Measurements from ENCODE around the gene TGIF2.

Gene TGIF2

GRCh38 chr20:36527331-36528125 is 45.9 kb upstream of the TGIF2 start:
- no peaks in the 10 kb centered on the region; the same call in 1 of the 2 replicates for H3K36me3 ChIP-seq (ENCODE audit: insufficient read depth, low read length)
- H4K20me1 ChIP-seq (ENCODE audit: insufficient read depth, low read length), result no peaks in the 10 kb centered on the region
- TF ChIP-seq CTCF (IDR thresholded peaks at IDR 0.05; ENCODE audit: low read length), result no peak
- no peak for TF ChIP-seq EZH2 (IDR thresholded peaks at IDR 0.05; ENCODE audit: borderline replicate concordance, low read length)
- no peak overlapping the region for H2AFZ ChIP-seq (ENCODE audit: low read length)
- H3K27ac ChIP-seq (ENCODE audit: low read depth, low read length, poor library complexity, severe bottlenecking), result no peak overlapping the region
- no peaks in the 10 kb centered on the region for H3K27me3 ChIP-seq (ENCODE audit: insufficient read depth, low read length)
- H3K9me2 ChIP-seq (ENCODE audit: low read depth, low read length), result no peaks in the 10 kb centered on the region
- H3K79me2 ChIP-seq (ENCODE audit: insufficient read depth, low read length), result no peaks in the 10 kb centered on the region
- no peak overlapping the region for H3K9ac ChIP-seq (ENCODE audit: low read length)
- H3K4me1 ChIP-seq (ENCODE audit: insufficient read depth, low read length, severe bottlenecking), result no peaks in the 10 kb centered on the region
- H3K4me2 ChIP-seq (ENCODE audit: low read length), result no peak overlapping the region
- no peaks in the 10 kb centered on the region for H3F3A ChIP-seq (ENCODE audit: insufficient read depth, low read length)
- no peak overlapping the region for H3K4me3 ChIP-seq (ENCODE audit: low read depth, low read length, poor library complexity, severe bottlenecking)
- no peaks in the 10 kb centered on the region for H3K9me3 ChIP-seq (ENCODE audit: low read length)

GRCh38 chr20:36528176-36528874 is 45.1 kb upstream of the TGIF2 start:
- TF ChIP-seq EZH2 (IDR thresholded peaks at IDR 0.05; ENCODE audit: borderline replicate concordance, low read length), result no peak
- Histone ChIP-seq H4K20me1 (ENCODE audit: insufficient read depth, low read length) (no peaks in the 10 kb centered on the region), H3K4me3 (ENCODE audit: low read depth, low read length, poor library complexity, severe bottlenecking) (no peak overlapping the region), H3F3A (ENCODE audit: insufficient read depth, low read length) (no peaks in the 10 kb centered on the region), H3K27ac (ENCODE audit: low read depth, low read length, poor library complexity, severe bottlenecking) (no peak overlapping the region), H3K4me1 (ENCODE audit: insufficient read depth, low read length, severe bottlenecking) (no peaks in the 10 kb centered on the region), H3K27me3 (ENCODE audit: insufficient read depth, low read length) (no peaks in the 10 kb centered on the region), H3K79me2 (ENCODE audit: insufficient read depth, low read length) (no peaks in the 10 kb centered on the region), H3K4me2 (ENCODE audit: low read length) (no peak overlapping the region), H3K36me3 (ENCODE audit: insufficient read depth, low read length) (no peaks in the 10 kb centered on the region; the same call in 1 of the 2 replicates), H3K9me2 (ENCODE audit: low read depth, low read length) (no peaks in the 10 kb centered on the region), H2AFZ (ENCODE audit: low read length) (no peak overlapping the region), H3K9ac (ENCODE audit: low read length) (no peak overlapping the region), H3K9me3 (ENCODE audit: low read length) (no peaks in the 10 kb centered on the region)

- Histone ChIP-seq H3K4me1 (ENCODE audit: insufficient read depth, low read length, severe bottlenecking) (no peaks in the 10 kb centered on the region), H3K79me2 (ENCODE audit: insufficient read depth, low read length) (no peaks in the 10 kb centered on the region), H3K36me3 (ENCODE audit: insufficient read depth, low read length) (no peaks in the 10 kb centered on the region; the same call in 1 of the 2 replicates), H3K4me2 (ENCODE audit: low read length) (no peak overlapping the region), H3K9me2 (ENCODE audit: low read depth, low read length) (no peaks in the 10 kb centered on the region), H3K27ac (ENCODE audit: low read depth, low read length, poor library complexity, severe bottlenecking) (no peak overlapping the region), H3F3A (ENCODE audit: insufficient read depth, low read length) (no peaks in the 10 kb centered on the region), H2AFZ (ENCODE audit: low read length) (no peak overlapping the region), H3K9me3 (ENCODE audit: low read length) (no peaks in the 10 kb centered on the region), H4K20me1 (ENCODE audit: insufficient read depth, low read length) (no peaks in the 10 kb centered on the region), H3K27me3 (ENCODE audit: insufficient read depth, low read length) (no peaks in the 10 kb centered on the region), H3K4me3 (ENCODE audit: low read depth, low read length, poor library complexity, severe bottlenecking) (no peak overlapping the region), H3K9ac (ENCODE audit: low read length) (no peak overlapping the region)
- TF ChIP-seq CTCF (IDR thresholded peaks at IDR 0.05; ENCODE audit: low read length) (no peak), EZH2 (IDR thresholded peaks at IDR 0.05; ENCODE audit: borderline replicate concordance, low read length) (no peak)
Measured at GRCh38 chr20:36528875-36529417, 44.5 kb upstream of the TGIF2 start.
